NT2/D1 (cell line): ENCODE data around the gene CD8A.

ENCODE experiments used
- SUZ12 ChIP-seq: IDR thresholded peaks from 2 replicates; pipeline ENCODE4 v1.6.1; 2011; ENCODE audit not compliant: insufficient read length, insufficient read depth; ENCODE audit errors: extremely low read depth
- ZNF274 ChIP-seq: IDR thresholded peaks from 2 replicates; pipeline ENCODE4 v1.6.1; 2011; ENCODE audit warnings: mild to moderate bottlenecking, low read depth, low read length

GRCh38 chr2:86781363-86781762 is 9.3 kb downstream of the CD8A start:
- no peak for TF ChIP-seq ZNF274
- no peak for TF ChIP-seq SUZ12
